ENCODE results near the gene KIAA1671.

KIAA1671 gene

GRCh38 chr22:25120761-25121212 is 168.3 kb downstream of the KIAA1671 start:
- no peak for DNase-seq

- DNase-seq, result no peak
Observed at GRCh38 chr22:25122136-25122764, 169.7 kb downstream of the KIAA1671 start.

GRCh38 chr22:25123677-25124076 is 171.2 kb downstream of the KIAA1671 start:
- DNase-seq, result no peak

DNA sequence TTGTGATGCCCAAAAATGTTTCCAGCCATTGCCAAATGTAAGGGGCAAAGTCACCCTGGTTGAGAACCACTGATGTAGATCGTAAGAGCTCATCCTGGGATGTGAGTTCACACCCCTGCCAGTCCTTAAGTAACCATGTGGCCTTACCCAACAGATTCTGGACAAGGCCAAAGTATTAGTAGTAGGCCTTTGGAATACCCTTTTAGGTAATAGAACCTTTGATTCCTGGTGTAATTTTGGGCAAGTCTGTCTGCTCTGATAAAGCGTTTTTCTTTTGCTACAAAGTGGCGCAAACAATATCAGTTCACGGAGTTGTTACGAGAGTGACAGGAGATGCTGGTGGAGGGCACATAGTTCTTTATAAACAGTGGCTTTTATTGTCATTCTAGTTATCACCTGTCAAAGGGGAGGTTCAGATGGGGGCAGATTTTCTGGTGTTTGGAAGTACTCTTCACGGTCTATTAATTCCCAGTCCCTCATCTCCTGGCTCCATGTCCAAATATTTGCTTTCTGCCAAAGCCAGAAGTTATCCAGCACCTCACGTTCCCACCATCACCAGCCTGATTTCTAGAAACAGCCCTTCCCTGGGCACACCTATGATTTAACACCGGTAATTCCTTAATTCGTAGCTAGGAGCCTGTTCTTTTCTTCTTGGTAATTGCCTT is 173.3 kb downstream of the KIAA1671 start:
- DNase-seq, result no peak

GRCh38 chr22:25126510-25126909 is 174.0 kb downstream of the KIAA1671 start:
- no peak for DNase-seq

DNA sequence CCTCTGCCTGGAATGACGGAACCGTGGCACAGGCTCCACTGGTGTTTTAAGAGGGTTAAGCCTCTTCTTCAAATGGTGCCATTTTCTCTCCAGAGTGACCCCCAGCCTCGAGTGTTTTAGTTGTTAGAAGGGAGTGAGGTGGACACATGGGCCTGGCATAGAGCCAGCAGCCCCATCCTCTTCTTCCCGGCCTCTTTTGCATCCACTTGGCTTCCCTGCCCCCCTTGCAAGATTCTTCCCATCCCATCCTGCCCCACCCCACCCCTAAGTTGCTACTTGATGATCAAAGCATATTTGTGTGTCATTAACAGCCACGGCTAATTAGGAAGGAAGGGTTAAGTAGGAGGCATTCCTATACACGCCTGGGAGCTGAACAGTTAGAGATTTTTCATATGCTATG is 174.8 kb downstream of the KIAA1671 start:
- DNase-seq, result no peak

- no peak for DNase-seq
Observed at GRCh38 chr22:25130462-25130861, 177.9 kb downstream of the KIAA1671 start.

- DNase-seq, result no peak
Observed at GRCh38 chr22:25131198-25131887, 178.8 kb downstream of the KIAA1671 start.

GRCh38 chr22:25134028-25134427 is 181.5 kb downstream of the KIAA1671 start:
- no peak for DNase-seq

- DNase-seq, result no peak
Observed at GRCh38 chr22:25134451-25134850, 181.9 kb downstream of the KIAA1671 start.

GRCh38 chr22:25136953-25137576 is 184.5 kb downstream of the KIAA1671 start:
- DNase-seq, result no peak

GRCh38 chr22:25137577-25138525 is 185.3 kb downstream of the KIAA1671 start:
- no peak for DNase-seq

DNA sequence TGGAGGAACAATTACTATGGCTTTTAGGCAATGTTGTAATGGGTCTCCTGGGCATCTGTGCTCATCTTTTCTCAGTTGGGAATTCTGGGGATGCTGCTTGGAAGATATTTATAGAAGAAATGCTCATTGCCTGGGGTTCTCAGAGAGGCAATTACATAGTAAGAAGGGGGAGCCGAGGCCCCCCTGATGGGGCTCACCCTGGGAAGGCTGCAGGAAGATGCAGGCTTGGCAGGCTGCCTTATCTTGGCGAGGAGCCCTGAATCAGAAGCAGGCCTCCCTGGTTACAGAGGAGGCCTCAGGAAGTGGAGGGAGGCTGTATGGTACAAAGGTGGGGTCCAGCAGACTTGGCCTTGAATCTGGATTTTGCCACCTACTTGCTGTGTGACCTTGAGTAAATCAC is 186.5 kb downstream of the KIAA1671 start:
- no peak for DNase-seq

DNA sequence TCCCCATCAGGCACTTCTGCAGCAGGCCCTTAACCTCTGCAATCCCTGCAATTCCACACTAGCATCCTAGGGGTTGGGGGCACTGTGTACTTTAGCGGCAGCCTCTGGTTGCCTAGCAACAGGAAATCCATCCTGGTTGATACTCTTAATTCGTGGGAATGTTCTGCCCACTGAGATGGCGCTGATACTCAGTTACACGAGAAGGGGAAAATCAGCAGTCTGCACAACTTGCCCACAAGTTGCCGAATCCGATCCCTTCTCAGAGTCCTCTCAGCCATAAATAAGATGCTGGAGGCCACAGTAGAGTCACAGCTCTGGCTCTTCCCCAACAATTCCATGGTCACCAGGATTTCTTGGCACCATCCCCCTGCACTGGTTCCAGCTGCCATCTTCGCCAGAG is 189.6 kb downstream of the KIAA1671 start:
- no peak for DNase-seq

- DNase-seq, result no peak
Observed at GRCh38 chr22:25143156-25144076, 190.9 kb downstream of the KIAA1671 start.

GRCh38 chr22:25144522-25144921 is 192.0 kb downstream of the KIAA1671 start:
- DNase-seq, result no peak

DNA sequence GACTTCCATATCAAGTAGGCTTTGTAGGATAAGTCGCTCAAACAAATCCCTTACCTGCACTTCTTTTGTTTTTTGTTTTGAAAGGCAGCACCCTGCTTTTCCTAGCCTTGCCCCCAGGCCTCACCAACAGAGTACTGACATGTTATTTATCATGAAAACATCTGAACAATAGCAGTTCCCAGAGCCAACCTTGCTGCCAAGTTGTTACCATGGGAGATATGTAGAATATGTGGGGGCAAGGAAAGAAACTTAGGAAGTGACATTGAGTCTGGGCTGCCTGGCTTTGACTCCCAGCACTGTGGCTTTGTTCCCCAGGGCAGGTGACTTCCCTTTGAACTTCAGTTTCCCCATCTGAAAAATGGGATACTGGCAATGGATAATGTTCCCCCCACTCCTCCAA is 193.8 kb downstream of the KIAA1671 start:
- DNase-seq, result no peak

- DNase-seq, result no peak
Observed at GRCh38 chr22:25146906-25147641, 194.6 kb downstream of the KIAA1671 start.

- DNase-seq, result no peak
Observed at GRCh38 chr22:25147642-25147928, 195.1 kb downstream of the KIAA1671 start.

- DNase-seq, result no peak
Observed at GRCh38 chr22:25148149-25148691, 195.7 kb downstream of the KIAA1671 start.
